Left lung (tissue), 10 donors: ENCODE data around the gene DLG5. TPM values are rescaled to one million over a fixed set of nuclear protein-coding genes. Genes with fewer than 3 reads are reported as not detected.

Source experiments
- ATAC-seq: fragments of 200-7000 bp; cut with Tn5 transposase; one replicate; pipeline ENCODE4 v1.9.1; 2020; ENCODE audit warnings: moderate library complexity
- DNase-seq, 4 donors: peaks; one replicate each; pipeline ENCODE4 v3.0.0-alpha.2; 2013 to 2020
- H3K27ac ChIP-seq, 2 donors: fragments of 200-600 bp; sonication (generic) in 1 of 2; one replicate each; pipeline versions ENCODE4 v1.5.0 to v1.8.0; 2020 to 2021
- H3K27me3 ChIP-seq, 2 donors: fragments of 200-600 bp; sonication (generic) in 1 of 2; one replicate each; pipeline versions ENCODE4 v1.5.0 to v1.8.0; 2020 to 2021
- H3K36me3 ChIP-seq, 2 donors: fragments of 200-600 bp; sonication (generic) in 1 of 2; one replicate each; pipeline versions ENCODE4 v1.5.0 to v1.8.0; 2020 to 2021
- H3K4me1 ChIP-seq, 2 donors: fragments of 200-600 bp; one replicate each; pipeline ENCODE4 v1.8.0; 2021
- H3K4me3 ChIP-seq, 2 donors: fragments of 200-600 bp; sonication (generic) in 1 of 2; one replicate each; pipeline versions ENCODE4 v1.5.0 to v1.8.0; 2020 to 2021; ENCODE audit warnings: mild to moderate bottlenecking in 1 of 2
- H3K9me3 ChIP-seq, 2 donors: fragments of 200-600 bp; sonication (generic) in 1 of 2; one replicate each; pipeline versions ENCODE4 v1.5.0 to v1.8.0; 2020 to 2021
- intact Hi-C, 2 donors: fragments of 100-400 bp; cut with DNase I; formaldehyde crosslinking; loops; one replicate each; pipeline versions ENCODE4 v1.11.2 to v1.14.2; 2022
- polyA plus RNA-seq, 6 donors: library from polyadenylated mRNA; unstranded; fragments of 120-200 nt; gene quantifications; one replicate each; pipeline ENCODE4 v1.2.1, GENCODE V29; 2013; ENCODE audit not compliant: insufficient read length in 6 of 6
- total RNA-seq, 2 donors: library from RNA; stranded (reverse); fragmentation: NEBNext Ultra II Directional; extraction: Animal tissue kit (Norgen Biotek cat#: 25700); gene quantifications; one replicate each; pipeline ENCODE4 v1.2.1, GENCODE V29; 2021
- TF ChIP-seq, protein P1 (sequence below), 2 donors: fragments of 200-600 bp; sonication (generic) in 1 of 2; IDR thresholded peaks; one replicate each; pipeline versions ENCODE4 v1.5.0 to v1.8.0; 2021; ENCODE audit warnings: antibody characterized with exemption in 2 of 2
- donor health status: DM: no; HTN: yes; CAD: no.
- donor health status: DM: no; HTN: no; CAD: no.

DLG5 gene
- total and polyA plus RNA-seq, 8 donors = 17.0 to 53.4 (median 49.0) TPM

GRCh38 chr10:77913090-77913489 is 13.5 kb downstream of the DLG5 start:
- Histone ChIP-seq H3K4me1 (peaks cover 0 to 5% of the 10 kb centered on the region in 2 donors), H3K27ac (no peak overlapping the region), H3K27me3 (no peaks in the 10 kb centered on the region), H3K4me3 (no peak overlapping the region), H3K36me3 (no peaks in the 10 kb centered on the region), H3K9me3 (no peaks in the 10 kb centered on the region)
- intact Hi-C loops = no loop called here
- TF ChIP-seq, protein P1, sequence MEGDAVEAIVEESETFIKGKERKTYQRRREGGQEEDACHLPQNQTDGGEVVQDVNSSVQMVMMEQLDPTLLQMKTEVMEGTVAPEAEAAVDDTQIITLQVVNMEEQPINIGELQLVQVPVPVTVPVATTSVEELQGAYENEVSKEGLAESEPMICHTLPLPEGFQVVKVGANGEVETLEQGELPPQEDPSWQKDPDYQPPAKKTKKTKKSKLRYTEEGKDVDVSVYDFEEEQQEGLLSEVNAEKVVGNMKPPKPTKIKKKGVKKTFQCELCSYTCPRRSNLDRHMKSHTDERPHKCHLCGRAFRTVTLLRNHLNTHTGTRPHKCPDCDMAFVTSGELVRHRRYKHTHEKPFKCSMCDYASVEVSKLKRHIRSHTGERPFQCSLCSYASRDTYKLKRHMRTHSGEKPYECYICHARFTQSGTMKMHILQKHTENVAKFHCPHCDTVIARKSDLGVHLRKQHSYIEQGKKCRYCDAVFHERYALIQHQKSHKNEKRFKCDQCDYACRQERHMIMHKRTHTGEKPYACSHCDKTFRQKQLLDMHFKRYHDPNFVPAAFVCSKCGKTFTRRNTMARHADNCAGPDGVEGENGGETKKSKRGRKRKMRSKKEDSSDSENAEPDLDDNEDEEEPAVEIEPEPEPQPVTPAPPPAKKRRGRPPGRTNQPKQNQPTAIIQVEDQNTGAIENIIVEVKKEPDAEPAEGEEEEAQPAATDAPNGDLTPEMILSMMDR (IDR thresholded peaks at IDR 0.05) = no peak
- ATAC-seq = no peak
- DNase-seq = no peak

GRCh38 chr10:77912576-77912975 is 14.0 kb downstream of the DLG5 start:
- TF ChIP-seq, protein P1 (IDR thresholded peaks at IDR 0.05) = no peak
- intact Hi-C loops = no loop called here

DNA sequence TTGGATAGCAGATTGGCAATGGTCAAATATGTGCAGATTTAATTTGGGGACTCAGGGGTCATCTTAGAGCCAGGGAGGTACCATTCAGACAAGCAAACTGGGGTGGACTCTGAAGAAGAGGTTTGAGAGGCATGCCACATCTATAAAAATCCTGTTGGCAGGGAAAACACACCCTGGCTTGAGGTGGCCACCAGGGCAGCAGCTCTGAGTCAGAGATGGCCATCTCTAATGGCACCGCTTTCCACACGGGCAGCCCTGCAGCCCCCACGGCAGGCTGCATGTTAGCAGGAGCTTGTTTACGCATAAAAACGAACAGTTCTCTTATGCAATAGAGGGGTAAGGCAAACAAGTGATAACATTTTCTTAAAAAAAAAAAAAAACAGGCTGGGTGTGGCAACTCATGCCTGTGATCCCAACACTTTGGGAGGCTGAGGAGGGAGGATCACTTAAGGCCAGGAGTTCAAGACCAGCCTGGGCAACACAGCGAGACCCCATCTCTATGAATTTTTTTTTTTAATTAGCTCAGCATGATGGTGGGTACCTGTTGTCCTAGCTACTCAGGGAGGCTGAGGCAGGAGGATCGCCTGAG is 14.9 kb downstream of the DLG5 start:
- Histone ChIP-seq H3K27me3 (no peaks in the 10 kb centered on the region), H3K4me1 (peaks cover 0 to 5% of the 10 kb centered on the region in 2 donors), H3K27ac (no peak overlapping the region), H3K36me3 (no peaks in the 10 kb centered on the region), H3K9me3 (no peaks in the 10 kb centered on the region), H3K4me3 (no peak overlapping the region)
- ATAC-seq (no peak), DNase-seq (no peak)
- intact Hi-C loops = no loop called here
- TF ChIP-seq, protein P1 (IDR thresholded peaks at IDR 0.05) = no peak

More at GRCh38 chr10:77912576-77912975, 14.0 kb downstream of the DLG5 start:
- Histone ChIP-seq H3K27ac (no peak overlapping the region), H3K4me3 (no peak overlapping the region), H3K36me3 (no peaks in the 10 kb centered on the region), H3K4me1 (peaks cover 0 to 5% of the 10 kb centered on the region in 2 donors), H3K27me3 (no peaks in the 10 kb centered on the region), H3K9me3 (no peaks in the 10 kb centered on the region)
- ATAC-seq (no peak), DNase-seq (no peak)

GRCh38 chr10:77910524-77911145 is 15.9 kb downstream of the DLG5 start:
- ATAC-seq = no peak
- intact Hi-C loops = no loop called here
- H3K27ac ChIP-seq = no peak overlapping the region

DNA sequence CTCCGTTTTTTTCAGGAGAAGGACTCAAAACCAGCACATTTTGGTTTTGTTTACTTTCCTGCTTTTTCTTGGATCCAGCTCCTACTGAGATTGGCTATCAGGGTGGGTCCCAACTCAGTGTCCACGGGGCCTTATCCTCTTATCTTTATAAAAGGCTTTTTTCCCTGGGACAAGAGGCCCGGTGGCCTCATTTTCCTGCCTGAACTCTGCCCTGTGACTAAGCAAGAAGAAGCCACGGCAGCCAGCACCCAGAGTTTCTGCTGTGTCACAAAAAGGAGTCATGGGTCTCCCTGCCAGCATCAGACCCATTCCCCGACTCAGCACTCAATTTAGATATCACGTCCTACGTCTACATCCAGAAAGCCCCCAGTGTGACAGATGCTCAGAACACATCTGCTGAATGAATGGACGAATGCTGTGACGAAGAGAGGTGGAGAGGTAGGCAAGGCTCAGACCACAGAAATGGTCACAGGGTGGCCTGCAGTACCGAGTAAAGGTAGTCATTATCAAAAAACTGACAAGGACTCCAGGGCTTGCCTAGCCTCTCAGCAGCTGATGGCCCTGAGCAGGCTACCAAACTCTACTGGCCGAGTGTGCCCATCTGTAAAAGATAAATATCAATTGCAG is 16.7 kb downstream of the DLG5 start:
- Histone ChIP-seq H3K9me3 (no peaks in the 10 kb centered on the region), H3K27ac (no peak overlapping the region), H3K27me3 (no peaks in the 10 kb centered on the region), H3K4me3 (no peak overlapping the region), H3K4me1 (peaks cover 0 to 5% of the 10 kb centered on the region in 2 donors), H3K36me3 (no peaks in the 10 kb centered on the region)
- DNase-seq (peak in 1 of 4 donors; percentile 13), ATAC-seq (no peak)
- TF ChIP-seq, protein P1 (IDR thresholded peaks at IDR 0.05) = no peak
- intact Hi-C loops = no loop called here

More at GRCh38 chr10:77910524-77911145, 15.9 kb downstream of the DLG5 start:
- H3K4me1 ChIP-seq = peaks cover 0 to 5% of the 10 kb centered on the region in 2 donors
- DNase-seq = no peak
- H3K9me3 ChIP-seq = no peaks in the 10 kb centered on the region
- no peaks in the 10 kb centered on the region for H3K27me3 ChIP-seq
- TF ChIP-seq, protein P1 (IDR thresholded peaks at IDR 0.05) = no peak
- H3K4me3 ChIP-seq = no peak overlapping the region
- H3K36me3 ChIP-seq = no peaks in the 10 kb centered on the region
